Common myeloid progenitor, CD34-positive (primary cell): ENCODE data around the gene RAB3C.

Experiments used
- CTCF ChIA-PET: fragments of 350-600 bp; sonication (Branson Sonifier 250); formaldehyde crosslinking; loops from one replicate; lab custom pipeline; 2021; ENCODE audit warnings: antibody characterized with exemption; lab: Charles Lee
- POLR2A ChIA-PET: fragments of 350-600 bp; sonication (Branson Sonifier 250); formaldehyde crosslinking; loops from one replicate; lab custom pipeline; 2021; ENCODE audit warnings: antibody characterized with exemption; lab: Charles Lee
- DNase-seq, 3 donors: peaks; one replicate each; pipeline versions ENCODE4 v3.0.0 to v3.0.0-alpha.2; 2013
- H3K27ac ChIP-seq, 2 experiments: 1 replicate in 1 of 2; 2 replicates in 1 of 2; pipeline ENCODE4 v1.7.0; 2013; ENCODE audit warnings: inconsistent platforms in 2 of 2, low read length in 2 of 2, mild to moderate bottlenecking in 2 of 2, low read depth in 1 of 2, moderate library complexity in 1 of 2; ENCODE audit not compliant: severe bottlenecking in 2 of 2, insufficient read depth in 1 of 2, poor library complexity in 1 of 2
- H3K27me3 ChIP-seq, 5 experiments: replicated peaks in 2 of 5; 1 replicate in 3 of 5; 2 replicates in 2 of 5; pipeline versions ENCODE4 v1.6.1 to v1.7.0; 2013; ENCODE audit warnings: low read length in 4 of 5, mild to moderate bottlenecking in 2 of 5, moderate library complexity in 2 of 5, inconsistent platforms in 1 of 5; ENCODE audit not compliant: insufficient read depth in 5 of 5, control insufficient read depth in 4 of 5
- H3K36me3 ChIP-seq, 4 experiments: 1 replicate in 2 of 4; 2 replicates in 2 of 4; pipeline versions ENCODE4 v1.6.1 to v1.7.0; 2013; ENCODE audit warnings: low read length in 3 of 4, control low read depth in 1 of 4, mild to moderate bottlenecking in 1 of 4; ENCODE audit not compliant: control insufficient read depth in 4 of 4, insufficient read depth in 4 of 4
- H3K4me1 ChIP-seq, 4 experiments: 1 replicate in 3 of 4; 2 replicates in 1 of 4; pipeline versions ENCODE4 v1.6.1 to v1.7.1; 2013; ENCODE audit warnings: low read length in 3 of 4, mild to moderate bottlenecking in 3 of 4, control low read depth in 1 of 4, inconsistent platforms in 1 of 4, moderate library complexity in 1 of 4; ENCODE audit not compliant: control insufficient read depth in 4 of 4, insufficient read depth in 4 of 4; ENCODE audit errors: control extremely low read depth in 1 of 4
- H3K4me3 ChIP-seq, 7 experiments: 1 replicate in 4 of 7; 2 replicates in 3 of 7; pipeline versions ENCODE4 v1.5.1 to v1.7.0; 2013; ENCODE audit warnings: mild to moderate bottlenecking in 7 of 7, low read length in 6 of 7, moderate library complexity in 6 of 7, inconsistent platforms in 2 of 7, low read depth in 2 of 7, control low read depth in 1 of 7; ENCODE audit not compliant: insufficient read depth in 4 of 7, control insufficient read depth in 1 of 7; ENCODE audit errors: extremely low read depth in 1 of 7
- H3K9me3 ChIP-seq, 5 experiments: 1 replicate in 4 of 5; 2 replicates in 1 of 5; pipeline versions ENCODE4 v1.6.1 to v1.7.1; 2013; ENCODE audit warnings: low read length in 4 of 5, mild to moderate bottlenecking in 2 of 5, inconsistent platforms in 1 of 5, low read depth in 1 of 5, moderate library complexity in 1 of 5; ENCODE audit not compliant: control insufficient read depth in 4 of 5, insufficient read depth in 2 of 5; ENCODE audit errors: control extremely low read depth in 1 of 5
- WGBS: methylation state at CpG from one replicate; pipeline ENCODE4 v1.1.5; 2013; ENCODE audit not compliant: insufficient coverage; 5-methylcytosine and 5-hydroxymethylcytosine counted together

RAB3C gene

DNA sequence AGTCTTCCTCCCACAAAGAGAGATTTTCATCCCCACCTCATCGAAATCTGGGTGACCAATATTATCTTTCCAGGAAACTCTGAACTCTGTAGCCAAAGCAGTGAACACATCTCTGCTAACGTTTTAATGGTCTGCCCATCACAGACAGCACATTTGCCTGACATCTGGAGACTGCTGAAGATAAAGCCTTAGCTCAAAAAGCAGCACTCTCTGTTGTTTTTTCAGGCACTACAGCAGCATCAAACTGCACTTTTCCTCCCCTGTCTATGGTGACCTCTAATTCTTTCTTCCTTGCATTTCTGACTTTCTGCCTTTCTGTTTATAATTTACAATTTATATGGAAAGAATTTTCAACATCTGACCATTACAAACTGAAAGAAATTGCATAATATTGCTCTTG lies 66.8 kb downstream of the RAB3C start:
- Histone ChIP-seq H3K36me3 (no peaks in the 10 kb centered on the region), H3K4me1 (no peaks in the 10 kb centered on the region), H3K4me3 (no peak overlapping the region), H3K27me3 (no peaks in the 10 kb centered on the region), H3K9me3 (no peaks in the 10 kb centered on the region), H3K27ac (no peak overlapping the region)
- DNase-seq: no peak
- CTCF ChIA-PET: no interaction called here
- POLR2A ChIA-PET: no interaction called here
- 74% methylated on average over 2 of the region's 2 CpGs for WGBS

DNA sequence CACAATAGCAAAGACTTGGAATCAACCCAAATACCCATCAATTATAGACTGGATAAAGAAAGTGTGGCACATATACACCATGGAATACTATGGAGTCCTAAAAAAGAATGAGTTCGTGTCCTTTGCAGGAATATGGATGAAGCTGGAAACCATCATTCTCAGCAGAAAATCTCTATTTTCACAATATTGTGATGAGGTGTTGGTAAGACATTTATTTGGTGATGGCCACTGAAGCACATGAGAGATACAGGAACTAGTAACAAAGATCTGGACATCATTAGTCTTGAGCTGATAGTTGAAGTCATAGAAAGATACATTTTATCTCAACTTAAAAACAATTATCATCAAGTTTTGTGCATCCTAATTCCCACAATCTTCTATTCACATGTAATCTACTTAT lies 70.6 kb downstream of the RAB3C start:
- ChIA-PET POLR2A (no interaction called here), CTCF (no interaction called here)
- WGBS: no CpG with 5 or more reads among the region's 1 CpG
- DNase-seq: no peak
- H3K27ac ChIP-seq: no peak overlapping the region
- H3K36me3 ChIP-seq: no peaks in the 10 kb centered on the region
- no peaks in the 10 kb centered on the region for H3K27me3 ChIP-seq
- no peaks in the 10 kb centered on the region for H3K9me3 ChIP-seq
- no peak overlapping the region for H3K4me3 ChIP-seq
- peaks cover 0 to 6% (median 2%) of the 10 kb centered on the region in 4 experiments for H3K4me1 ChIP-seq

DNA sequence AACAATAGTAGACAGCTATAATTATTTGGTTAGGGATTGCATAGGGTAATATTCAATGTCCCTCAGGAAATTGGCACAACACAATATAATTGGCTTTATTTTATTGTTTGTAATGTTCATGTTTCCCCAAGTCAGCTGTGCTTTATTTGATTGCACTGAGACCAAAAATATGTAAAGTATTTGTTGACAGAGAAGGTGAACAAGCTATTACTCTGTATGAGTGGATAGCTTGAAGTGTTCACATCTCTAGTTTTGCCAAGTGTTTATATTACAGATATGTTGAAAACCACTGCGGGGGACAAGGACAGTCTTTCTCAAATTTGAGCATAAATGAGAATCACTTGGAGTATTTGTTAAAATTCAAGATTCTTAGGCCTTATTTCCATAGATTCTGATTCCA lies 83.3 kb downstream of the RAB3C start:
- Histone ChIP-seq H3K27ac (no peak overlapping the region), H3K9me3 (peaks cover 0 to 2% (median 0%) of the 10 kb centered on the region in 5 experiments), H3K27me3 (no peaks in the 10 kb centered on the region), H3K4me3 (no peak overlapping the region), H3K4me1 (peaks cover 0 to 1% (median 0%) of the 10 kb centered on the region in 4 experiments), H3K36me3 (no peaks in the 10 kb centered on the region)
- CTCF ChIA-PET: no interaction called here
- WGBS: no CpG with 5 or more reads among the region's 1 CpG
- POLR2A ChIA-PET: no interaction called here
- DNase-seq: no peak

DNA sequence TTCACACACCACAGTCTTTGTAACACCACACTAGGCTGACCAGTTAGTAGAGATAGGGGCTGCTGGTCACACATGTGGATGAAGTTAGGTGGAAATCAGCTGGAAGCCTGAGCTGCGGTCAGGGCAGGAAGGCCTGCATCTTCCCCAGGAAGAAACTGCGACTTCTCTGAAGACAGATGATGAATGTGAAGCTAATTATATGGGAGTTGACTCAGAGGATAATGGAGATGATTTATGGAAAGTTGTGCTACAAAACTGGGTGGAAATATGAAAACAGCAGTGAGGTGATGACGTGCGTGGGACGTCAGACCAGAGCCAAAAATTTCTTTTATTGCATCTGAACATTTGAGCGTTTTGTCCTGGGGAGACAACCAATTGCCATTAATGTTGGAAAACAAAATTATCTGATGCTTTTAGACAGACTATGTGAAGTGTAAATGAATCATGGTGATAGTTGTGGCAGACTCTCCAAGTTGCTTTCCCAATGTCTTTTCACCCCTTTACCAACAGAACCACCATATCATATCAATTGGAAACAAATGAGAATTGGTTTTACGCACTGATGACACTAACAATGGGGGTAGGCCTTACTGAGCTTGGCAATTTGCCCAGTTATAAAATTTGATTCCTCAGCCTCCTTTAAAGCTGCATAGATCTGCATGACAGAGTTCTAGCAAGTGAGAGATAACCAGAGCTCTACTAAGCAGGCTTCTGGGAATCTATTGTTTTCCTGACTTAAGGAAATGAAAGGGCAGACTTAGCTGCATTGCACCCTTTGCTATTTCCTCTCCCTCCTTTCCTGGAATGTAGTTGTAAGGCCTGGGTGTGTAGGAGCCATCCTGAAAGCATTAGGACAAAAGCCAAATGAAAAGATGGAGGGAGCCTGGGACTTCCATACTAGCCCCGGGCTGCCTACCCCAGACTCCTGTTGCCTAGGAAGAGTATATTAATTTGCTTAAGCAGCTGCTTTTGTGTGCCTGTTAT lies 84.0 kb downstream of the RAB3C start:
- CTCF ChIA-PET: interaction anchor here (1.0 kb wide), 1 partner anchor 9 kb away, joined by 3 read pairs; no protein-coding TSS in a partner anchor
- peaks cover 0 to 1% (median 0%) of the 10 kb centered on the region in 4 experiments for H3K4me1 ChIP-seq
- H3K4me3 ChIP-seq: no peak overlapping the region
- H3K27ac ChIP-seq: no peak overlapping the region
- peaks cover 0 to 2% (median 0%) of the 10 kb centered on the region in 5 experiments for H3K9me3 ChIP-seq
- WGBS: 62% methylated on average over 6 of the region's 8 CpGs
- DNase-seq: peak in 2 of 3 donors; percentile 35 to 42
- H3K27me3 ChIP-seq: no peaks in the 10 kb centered on the region
- no peaks in the 10 kb centered on the region for H3K36me3 ChIP-seq
- POLR2A ChIA-PET: no interaction called here

DNA sequence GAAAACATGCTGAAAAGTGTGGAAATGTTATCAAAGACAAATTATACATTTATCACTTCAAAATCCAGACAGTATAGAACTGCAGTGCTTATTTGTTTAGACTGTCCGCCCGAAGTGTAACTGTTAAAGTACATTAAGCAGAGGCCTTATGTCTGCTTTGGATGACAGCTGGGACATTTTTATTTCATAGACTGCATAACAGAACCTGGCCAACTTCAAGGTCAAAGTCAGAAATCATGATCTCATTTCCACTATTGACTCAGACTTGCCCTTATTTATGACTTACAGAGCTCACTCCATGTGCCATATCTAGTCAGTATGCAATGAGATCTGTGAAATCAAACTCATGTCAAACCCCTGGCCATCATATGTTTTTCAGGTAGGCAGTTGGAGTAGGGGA lies 87.7 kb downstream of the RAB3C start:
- DNase-seq: no peak
- WGBS: no CpG with 5 or more reads among the region's 2 CpGs
- Histone ChIP-seq H3K4me1 (peaks cover 0 to 1% (median 0%) of the 10 kb centered on the region in 4 experiments), H3K9me3 (peaks cover 0 to 2% (median 0%) of the 10 kb centered on the region in 5 experiments), H3K4me3 (no peak overlapping the region), H3K36me3 (no peaks in the 10 kb centered on the region), H3K27ac (no peak overlapping the region), H3K27me3 (no peaks in the 10 kb centered on the region)
- CTCF ChIA-PET: no interaction called here
- POLR2A ChIA-PET: interaction anchor here (0.6 kb wide), 1 partner anchor 23 kb away, joined by 3 read pairs; no protein-coding TSS in a partner anchor

DNA sequence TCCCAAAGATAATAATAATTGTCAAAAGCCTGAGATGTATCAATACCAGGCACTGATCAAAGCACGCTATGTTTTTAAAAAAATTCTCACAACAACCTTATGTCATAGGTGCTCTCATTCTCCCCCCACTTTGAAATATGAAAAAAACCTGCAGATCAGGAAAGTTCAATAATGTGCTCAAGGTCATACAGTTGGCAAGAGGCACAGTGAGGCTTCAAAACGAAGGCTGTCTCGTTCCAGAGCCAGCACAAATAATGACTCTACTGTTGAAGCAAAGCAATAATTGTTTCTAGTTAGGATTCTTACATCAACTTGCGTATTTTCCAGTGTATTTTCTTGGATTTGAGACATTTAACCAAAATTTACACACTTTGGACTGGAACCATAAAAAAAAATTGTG lies 88.3 kb downstream of the RAB3C start:
- Histone ChIP-seq H3K27ac (no peak overlapping the region), H3K27me3 (no peaks in the 10 kb centered on the region), H3K4me3 (no peak overlapping the region), H3K9me3 (peaks cover 0 to 2% (median 0%) of the 10 kb centered on the region in 5 experiments), H3K36me3 (no peaks in the 10 kb centered on the region), H3K4me1 (peaks cover 0 to 1% (median 0%) of the 10 kb centered on the region in 4 experiments)
- POLR2A ChIA-PET: no interaction called here
- CTCF ChIA-PET: no interaction called here
- 95% methylated on average over 3 of the region's 4 CpGs for WGBS
- DNase-seq: no peak

DNA sequence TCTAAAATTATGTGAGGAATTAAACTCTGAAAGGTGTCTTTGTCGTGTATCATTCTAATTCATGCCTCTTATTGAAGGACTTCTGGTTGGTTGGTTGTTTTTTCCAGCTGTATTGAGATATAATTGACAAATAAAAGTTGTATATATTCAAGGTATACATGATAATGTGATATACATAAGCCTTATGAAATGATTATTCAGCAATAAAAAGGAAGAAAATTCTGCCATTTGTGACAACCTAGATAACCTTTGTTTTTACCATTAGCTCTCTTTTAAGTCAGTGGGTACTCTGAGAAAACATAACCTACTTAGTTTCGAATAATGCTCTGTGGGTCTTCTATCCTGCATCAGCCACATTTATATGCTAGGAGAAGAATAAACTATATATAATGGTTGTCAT lies 89.6 kb downstream of the RAB3C start:
- no peak for DNase-seq

More for the DNA sequence above, 89.6 kb downstream of the RAB3C start:
- Histone ChIP-seq H3K9me3 (no peaks in the 10 kb centered on the region), H3K27ac (no peak overlapping the region), H3K27me3 (no peaks in the 10 kb centered on the region), H3K4me3 (no peak overlapping the region), H3K4me1 (no peaks in the 10 kb centered on the region), H3K36me3 (no peaks in the 10 kb centered on the region)
- ChIA-PET POLR2A (no interaction called here), CTCF (interaction anchor here (0.7 kb wide), 1 partner anchor 47 kb away, joined by 3 read pairs; no protein-coding TSS in a partner anchor)
- no CpG with 5 or more reads among the region's 2 CpGs for WGBS
